Stimulated activated CD4-positive, alpha-beta T cell treated with anti-CD3 and anti-CD28 coated beads, TNF-alpha, amount 100 ng/mL, for 4 hours (primary cell): ENCODE data around the gene ATF7.

ENCODE experiments used
- DNase-seq, 3 experiments: peaks; one replicate each; pipeline ENCODE4 v3.0.0-alpha.2; 2020; ENCODE audit warnings: low read depth in 3 of 3

ATF7 gene

DNA sequence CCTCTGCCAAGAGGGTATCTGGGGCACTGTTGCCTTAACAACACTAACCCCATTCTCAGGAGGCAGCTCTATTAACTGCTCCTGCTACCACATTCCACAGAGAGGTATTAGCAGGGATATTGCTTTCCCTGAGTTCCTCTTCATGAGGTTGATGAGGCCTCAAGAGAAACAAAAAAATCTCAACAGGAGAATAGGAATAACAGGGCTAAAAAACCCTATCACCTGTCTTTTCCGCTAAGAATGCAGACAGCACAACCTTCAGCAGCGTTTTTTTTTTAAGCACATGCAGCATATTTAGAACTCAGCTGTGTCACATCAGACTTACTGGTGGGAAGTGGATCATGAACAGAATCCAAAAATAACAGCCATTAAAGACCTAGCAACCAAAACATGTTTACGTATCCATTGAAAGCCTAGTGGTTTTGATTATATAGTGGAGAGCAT is 29.2 kb downstream of the ATF7 start:
- DNase-seq, result no peak

DNA sequence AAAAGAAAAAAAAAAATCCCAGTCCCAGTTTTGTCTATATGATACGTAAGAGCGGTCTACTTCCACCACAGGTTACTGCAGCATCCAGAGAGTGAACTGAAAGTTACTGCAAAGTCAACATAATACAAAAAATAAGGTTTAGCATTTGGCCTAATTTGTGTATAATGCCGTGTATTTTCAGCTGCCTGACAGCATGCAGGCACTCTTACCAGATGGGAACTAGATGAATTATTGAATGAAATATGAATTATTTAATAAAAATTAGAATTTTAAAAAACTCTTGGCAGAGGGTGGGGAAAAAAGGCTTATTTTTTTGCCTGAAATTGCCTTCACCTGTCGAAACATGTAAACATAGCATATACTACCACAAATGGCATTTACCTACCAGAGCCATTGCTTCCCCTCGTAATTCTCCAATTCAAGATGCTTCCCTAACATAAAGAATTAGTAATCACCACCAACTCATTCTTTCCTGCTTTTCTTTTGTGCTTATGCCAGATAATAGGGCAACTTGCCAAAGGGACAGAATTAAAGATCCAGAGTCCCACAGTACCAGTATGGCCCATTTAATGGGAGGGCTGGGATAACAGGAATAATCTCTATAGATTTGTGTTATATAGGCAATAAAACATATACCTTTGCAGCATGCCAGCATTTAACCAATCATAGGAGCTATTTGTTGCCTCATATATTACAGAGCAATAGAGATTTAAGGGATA is 31.1 kb downstream of the ATF7 start:
- no peak for DNase-seq

DNA sequence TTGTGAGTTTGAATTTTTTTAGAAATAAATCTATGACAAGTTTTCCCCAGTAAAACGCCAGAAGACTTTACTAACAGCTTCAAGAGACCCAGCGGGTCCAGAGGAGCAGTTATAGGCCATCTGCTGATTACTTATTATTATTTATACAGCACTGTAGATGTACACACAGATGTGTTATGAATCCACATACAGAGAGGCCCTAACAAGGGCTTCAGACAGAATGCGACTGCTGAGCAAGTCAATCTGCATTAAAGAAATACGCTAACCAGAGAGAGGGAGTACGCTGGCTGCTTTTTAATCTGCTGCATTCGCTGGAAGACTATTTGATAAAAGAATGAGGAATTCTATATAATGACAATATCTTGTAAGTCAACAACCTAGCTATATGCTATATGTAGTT is 32.5 kb downstream of the ATF7 start:
- DNase-seq, result no peak

DNA sequence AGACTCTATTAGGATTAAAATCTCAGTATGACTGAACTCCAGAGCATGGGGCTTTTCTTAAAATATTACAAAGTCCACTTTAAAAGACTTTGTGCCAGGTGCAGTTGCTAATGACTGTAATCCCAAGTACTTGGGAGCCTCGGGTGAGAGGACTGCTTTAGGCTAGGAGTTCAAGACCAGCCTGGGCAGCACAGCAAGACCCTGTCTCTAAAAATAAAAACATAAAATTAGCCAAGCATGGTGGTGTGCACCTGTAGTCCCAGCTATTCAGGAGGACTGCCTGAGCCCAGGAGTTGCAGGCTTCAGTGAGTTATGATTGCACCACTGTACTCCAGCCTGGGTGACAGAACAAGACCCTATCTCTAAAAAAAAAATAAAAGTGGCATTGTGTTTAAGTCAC is 33.2 kb downstream of the ATF7 start:
- DNase-seq, result no peak

DNA sequence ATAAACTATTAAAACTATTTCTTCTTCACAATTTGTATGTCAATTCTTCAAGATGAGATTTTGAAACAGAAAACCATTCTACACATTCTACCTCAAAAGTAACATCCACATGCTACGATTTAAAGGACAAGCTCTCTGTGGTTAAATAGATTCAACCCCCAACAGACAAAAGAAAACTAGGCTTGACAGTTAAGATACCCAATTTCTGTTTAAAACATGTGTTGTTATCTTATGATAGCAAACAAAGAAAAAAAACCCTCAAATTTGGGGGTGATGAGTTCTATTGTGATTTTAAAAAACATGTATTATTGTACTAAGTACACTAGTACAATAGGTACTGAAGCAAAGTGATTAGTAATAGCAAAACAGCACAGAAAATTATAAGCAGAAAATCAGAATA is 33.8 kb downstream of the ATF7 start:
- DNase-seq, result no peak

DNA sequence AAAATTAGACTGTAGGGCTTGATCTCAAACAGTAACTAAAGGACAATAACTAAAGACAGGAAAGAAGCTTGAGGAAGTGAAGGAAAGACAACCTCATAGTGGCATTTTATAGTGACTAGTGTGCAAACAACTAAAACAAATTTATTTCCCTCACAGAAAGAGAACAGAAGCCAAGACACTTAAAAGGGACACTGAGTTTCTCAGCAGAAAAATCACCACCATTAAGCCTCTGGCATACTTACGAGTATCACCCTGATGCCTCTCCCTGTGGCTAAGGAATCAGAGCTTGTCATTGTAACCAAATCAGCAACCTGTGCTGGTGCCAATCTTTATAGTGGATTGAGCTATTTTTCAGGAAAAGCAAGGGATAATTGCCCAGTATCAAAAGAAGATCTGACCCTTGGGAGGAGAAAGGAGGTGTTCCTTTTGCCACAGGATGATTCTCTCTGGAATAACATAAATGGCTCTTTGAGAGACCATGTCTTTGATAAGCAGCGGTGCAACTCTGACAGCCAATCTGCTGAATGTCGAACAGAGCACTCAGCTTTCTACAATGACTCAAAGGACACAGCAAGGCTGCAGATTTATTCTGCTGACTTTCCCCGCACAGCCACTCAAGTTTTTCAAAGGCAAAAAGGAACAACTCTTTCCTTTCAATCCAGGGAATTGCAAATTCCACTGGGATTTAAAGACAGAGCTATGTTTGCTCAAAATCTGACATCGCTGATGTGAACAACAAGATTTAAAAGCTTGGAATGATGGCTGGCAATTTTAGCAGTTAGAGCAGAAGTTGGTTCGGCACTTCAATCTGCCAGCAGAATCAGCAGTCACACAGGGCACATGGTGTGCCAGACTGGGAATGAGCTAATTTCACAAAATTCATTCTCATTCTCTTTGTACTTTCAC is 34.6 kb downstream of the ATF7 start:
- no peak for DNase-seq

DNA sequence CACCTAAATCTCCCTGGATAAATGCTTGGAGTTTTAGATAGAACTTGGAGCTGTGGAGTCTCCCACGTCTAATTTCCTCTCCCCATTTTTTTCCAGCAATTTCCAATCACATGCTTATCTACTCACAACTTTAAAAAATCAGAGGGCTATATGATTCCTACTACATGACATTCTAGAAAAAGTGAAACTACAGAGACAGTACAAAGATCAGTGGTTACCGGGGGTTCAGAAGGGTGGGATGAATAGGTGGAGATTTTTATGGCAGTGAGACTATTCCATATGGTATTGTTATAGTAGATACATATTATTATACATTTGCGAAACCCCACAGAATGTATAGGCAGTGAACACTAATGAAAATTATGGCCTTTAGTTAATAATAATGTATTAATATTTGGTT is 35.5 kb downstream of the ATF7 start:
- no peak for DNase-seq

DNA sequence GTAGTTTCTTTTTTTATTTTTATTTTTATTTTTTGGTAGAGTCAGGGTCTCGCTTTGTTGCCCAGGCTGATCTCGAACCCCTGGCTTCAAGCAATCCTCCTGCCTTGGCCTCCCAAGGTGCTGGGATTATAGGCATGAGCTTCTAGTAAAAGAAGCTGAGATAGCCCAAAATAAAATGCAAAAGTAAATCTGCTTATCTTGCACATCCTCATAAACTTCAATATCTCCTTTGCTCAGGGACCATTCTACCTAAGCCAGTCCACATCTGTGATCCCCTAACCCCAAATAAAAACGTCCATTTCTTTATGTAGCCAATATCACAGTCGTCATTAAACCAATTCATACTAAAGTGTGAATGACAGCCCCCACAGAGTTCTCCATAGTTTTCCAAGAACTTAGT is 36.3 kb downstream of the ATF7 start:
- DNase-seq, result no peak

DNA sequence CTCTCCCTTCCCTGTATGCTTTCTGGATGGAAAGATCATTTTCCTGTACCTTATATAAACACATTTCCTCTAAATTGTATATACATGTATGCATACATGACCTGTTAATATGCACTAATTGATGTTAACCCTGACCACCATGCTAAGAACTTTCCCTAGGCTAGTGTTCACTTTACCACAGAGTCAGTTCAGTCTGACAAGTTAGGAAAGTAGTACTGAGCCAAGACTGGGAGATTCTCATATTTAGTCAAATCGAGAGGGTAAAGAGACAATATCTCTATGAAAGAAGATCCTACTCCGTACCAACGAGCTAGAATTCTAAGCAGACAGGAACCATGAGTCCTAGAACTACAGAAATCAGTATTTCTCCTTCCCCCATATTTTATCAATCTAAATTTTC is 36.8 kb downstream of the ATF7 start:
- DNase-seq, result no peak

DNA sequence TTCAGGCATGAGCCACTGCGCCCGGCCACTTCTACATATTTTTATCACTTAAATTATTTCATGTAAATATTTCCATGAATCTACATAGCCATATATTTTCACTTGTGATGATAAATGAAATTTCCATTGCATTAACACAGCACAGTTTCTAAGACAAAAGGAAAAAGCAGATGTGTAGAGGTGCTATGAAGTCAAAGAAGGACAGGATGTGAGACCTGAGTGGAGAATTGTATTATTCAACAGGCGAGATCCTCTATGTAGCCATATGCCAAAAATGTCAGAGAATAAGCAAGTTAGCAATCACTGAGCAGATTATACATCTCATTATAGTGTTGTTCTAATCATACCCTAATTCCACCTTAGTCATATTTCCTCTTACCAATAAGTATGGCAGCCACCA is 38.1 kb downstream of the ATF7 start:
- no peak for DNase-seq

DNA sequence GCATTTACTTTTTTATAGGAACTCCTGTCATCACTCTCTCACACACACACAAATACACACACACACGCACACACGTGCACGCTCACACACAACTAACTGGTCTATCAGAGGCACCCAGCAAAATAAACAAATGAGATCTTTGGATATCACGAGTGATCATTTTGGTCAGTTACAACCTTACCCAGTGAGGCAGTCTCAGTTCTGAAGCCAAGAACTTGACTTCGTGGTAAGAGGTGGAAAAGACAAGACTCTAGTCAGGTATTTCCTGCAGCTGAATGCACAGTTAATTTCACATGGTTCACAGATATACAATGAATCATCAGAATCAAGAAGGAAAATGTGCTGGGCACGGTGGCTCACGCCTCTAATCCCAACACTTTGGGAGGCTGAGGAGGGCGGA is 39.4 kb downstream of the ATF7 start:
- no peak for DNase-seq

DNA sequence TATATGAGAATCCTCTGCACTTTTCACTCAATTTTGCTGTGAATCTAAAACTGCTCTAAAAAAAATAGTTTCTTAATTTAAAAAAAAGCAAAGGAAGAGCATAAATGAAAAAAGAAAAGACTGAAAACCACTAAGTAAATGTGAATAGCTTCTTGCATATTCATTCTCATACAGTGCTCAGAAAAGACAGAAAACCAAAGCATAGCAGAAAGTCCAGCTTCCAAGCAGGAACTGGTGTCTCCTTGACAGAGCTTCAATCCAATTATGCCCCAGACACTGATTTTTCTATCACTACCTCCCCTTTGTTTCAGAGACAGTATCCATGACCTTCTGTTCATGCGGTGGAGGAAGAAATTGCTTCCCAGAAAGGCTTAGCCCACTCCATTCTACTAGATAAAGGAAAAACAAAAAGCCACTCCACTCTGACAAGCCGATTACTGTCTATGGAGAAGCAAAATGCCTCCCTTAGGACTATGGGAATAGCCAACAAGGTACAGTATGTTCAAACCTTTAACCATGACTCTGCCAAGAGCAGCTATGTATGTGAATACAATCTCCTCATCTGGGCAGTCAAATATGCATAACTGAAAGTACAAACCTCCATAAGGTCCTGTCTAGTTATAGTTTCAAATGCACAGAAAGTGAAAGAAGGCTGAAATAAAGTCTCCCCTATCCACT is 40.6 kb downstream of the ATF7 start:
- no peak for DNase-seq

DNA sequence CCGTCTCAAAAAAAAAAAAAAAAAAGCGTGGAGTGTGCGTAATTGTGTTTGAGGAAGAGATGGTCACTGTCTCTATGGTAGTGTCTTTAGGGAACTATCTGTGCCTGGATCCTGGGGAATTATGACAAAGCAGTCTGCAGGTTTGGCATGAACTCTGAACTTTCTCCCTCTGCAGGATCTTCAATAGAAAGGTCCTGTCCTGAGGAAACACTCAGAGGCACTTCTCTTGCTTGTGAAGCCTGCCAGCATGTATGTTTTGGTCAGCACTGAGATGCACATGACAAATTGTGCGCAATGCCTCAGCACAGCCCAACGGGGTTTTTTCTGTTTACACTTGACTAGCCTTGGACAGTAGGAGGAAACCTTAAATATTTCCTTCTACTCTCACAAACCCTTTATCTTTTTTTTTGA is 46.6 kb downstream of the ATF7 start:
- no peak for DNase-seq

DNA sequence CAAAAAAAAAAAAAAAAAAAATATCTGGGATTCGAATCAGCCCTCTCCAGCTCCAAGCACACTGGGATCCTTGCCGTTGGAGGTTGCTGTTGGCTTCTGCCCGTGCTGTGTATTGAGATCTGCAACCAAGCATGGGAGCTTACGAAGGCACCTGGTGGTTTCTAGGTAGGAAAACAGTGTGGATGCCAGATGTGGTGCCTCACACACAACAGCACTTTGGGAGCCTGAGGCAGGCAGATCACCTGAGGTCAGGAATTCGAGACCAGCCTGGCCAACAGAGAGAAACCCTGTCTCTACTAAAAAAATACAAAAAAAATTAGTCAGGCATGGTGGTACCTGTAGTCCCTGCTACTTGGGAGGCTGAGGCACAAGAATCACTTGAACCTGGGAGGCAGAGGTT is 47.4 kb downstream of the ATF7 start:
- DNase-seq, result no peak

DNA sequence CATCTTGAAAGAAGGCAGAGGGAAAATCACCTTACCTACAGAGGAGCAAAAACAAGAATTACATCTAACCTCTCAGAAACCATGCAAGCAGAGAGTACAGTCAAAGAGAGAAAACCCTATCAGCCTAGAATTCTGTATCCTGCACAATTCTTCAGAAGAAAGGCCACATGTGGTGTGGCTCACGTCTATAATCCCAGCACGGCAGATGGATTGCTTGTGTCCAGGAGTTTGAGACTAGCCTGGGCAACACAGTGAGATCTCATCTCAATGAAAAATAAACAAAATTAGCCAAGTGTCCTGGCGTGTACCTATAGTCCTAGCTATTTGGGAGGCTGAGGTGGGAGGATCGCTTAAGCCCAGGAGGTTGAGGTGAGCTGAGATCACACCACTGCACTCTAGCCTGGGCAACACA is 48.2 kb downstream of the ATF7 start:
- DNase-seq, result no peak

DNA sequence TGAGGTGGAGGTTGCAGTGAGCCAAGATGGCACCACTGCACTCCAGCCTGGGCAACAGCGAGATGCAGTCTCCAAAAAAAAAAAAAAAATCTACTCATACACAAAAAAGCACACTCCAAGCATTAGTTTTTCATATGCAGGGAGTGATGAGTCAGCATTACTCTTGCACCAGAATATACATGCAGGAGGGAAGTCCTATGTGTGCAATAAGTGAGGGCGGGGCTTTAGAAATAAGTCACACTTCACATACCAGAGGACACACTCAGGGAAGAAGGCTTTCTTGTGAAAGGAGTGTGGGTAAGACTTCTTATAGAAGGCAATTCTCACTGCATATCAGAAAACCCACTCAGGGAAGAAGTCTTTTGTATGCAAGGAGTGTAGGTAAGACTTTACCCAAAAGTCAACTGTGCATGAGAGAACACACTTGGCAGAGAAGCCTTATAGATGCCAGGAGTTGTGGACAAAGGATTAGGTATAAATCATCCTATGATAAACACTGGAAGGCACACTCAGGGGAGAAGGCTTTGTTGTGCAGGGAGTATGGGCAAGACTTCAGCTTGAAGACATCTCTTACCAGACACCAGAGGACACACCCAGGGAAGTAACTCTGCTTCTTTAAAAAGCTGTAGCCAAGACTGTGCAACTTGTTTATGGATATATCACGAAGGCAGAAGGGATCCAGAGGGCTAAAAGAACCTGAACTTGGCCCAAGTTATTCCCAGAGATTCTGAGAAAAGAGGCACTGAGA is 50.5 kb downstream of the ATF7 start:
- no peak for DNase-seq

DNA sequence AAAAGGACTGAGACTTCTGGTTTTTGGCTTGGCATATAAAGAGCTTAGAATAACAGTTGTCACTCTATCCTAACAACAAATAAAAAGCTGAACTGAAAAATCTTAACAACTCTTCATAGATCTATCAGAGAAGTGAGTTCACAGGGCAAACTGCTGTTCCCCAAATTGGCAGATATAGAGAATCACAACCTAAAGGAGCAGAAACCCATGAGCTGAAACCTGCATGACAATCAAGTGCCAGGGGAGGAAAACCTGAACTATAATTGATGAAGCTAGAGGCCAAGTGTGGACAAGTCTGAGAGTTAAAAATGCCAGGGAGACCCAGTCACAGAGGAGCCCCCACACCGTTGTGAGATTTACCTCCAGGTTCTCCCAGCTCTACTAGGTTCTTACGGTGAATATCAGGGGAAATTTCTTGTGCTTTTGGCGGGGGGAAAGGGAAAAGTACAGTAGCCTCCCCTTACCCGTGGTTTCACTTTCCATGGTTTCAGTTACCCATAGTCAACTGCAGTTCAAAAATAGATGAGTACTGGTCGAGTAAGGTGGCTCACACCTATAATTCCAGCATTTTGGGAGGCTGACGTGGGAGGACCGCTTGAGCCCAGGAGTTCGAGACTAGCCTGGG is 53.9 kb downstream of the ATF7 start:
- no peak for DNase-seq

DNA sequence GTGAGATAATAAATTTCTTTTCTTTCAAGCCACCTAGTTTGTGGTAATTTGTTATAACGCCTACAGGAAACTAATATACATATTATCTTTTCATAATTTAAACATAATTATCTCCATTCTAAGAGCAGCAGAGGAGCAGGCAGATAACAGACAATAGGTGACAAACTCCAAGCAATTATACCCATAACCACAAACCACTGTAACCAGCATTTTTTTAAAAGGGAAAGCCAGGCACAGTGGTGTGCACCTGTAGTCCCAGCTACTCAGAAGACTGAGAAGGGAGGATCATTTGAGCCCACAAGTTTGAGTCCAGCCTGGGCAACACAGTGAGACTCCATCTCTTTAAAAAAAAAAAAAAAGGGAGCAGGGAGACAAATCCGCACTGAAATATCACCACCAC is 54.9 kb downstream of the ATF7 start:
- DNase-seq, result no peak

DNA sequence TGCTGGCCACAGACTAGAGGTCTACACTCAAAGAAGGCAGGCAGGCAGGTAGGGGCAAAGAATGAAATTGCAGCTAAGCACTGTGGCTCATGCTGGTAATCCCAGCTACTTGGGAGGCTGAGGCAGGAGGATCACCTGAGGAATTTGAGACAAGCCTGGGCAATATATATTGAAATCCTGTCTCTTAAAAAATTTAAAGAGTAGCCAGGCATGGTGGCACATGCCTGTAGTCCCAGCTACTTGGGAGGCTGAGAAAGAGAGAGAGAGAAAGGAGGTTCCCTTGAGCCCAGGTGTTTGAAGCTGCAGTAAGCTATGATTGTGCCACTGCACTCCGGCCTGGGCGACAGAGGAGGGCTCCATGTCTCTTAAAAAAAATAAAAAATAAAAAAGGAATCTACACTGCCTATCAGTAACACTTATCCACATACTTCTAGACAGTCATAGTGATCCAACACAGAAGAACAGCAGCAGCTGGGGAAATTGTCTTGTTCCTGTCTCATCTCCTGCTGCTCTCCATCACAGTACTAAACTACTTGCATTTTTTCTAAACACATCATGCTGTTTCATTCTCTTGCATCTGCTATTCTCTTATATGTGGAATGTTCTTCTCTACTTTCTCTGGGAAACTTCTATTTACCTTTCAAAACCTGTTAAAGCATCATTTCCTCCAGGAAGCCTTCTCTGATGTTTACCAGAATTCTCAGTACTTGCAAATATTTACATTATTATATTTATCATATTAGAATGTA is 57.2 kb downstream of the ATF7 start:
- DNase-seq, result no peak

DNA sequence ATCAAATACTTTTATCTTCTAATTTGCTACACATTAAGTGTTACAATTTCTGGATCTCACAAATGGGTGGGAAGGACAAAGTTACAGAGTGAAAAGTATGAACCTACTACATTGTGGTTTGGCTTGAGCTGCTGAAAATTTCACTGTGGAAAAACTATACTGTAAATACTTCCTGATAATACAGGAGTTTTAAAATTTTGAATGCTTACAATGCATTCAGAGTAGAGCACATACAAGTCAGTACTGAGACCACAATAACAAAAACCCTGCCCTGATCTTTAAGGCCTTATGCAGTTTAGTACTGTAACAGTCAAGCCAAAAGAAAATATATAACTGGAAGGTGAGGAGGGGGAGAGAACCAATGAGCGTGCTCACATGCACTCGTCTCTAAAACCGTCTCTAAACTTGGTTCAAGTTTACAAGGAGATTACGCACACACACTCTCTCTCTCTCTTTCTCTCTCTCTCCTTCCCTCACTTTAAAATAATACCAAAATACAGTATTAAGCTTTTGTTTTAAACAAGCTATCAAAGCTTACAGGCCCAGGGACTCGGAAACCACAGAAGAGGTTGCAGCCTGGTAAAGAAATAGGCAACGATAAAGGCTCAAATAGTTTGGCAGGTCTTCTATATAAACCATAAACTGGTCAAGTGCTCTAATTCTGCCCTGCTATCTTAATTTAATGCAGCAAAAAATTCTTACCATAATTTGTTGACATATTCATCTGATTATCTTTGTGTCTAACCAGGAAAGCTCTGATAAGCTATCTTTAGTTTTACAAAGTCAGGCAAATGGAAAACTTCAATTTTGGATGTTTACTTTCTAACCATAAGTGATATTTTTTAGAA is 58.0 kb downstream of the ATF7 start:
- no peak for DNase-seq
